GM13977 (cell line): ENCODE data around the gene THRB.

Experiments
- DNase-seq: peaks from one replicate; pipeline ENCODE4 v3.0.0; 2012; ENCODE audit warnings: low spot score
- CTCF ChIP-seq: IDR thresholded peaks from 2 replicates; pipeline ENCODE4 v1.5.1; 2012; ENCODE audit warnings: mild to moderate bottlenecking, control low read depth; ENCODE audit not compliant: insufficient read depth; ENCODE audit errors: extremely low read depth, missing control alignments
- in situ Hi-C: fragments of 300-500 bp; cut with MboI; formaldehyde crosslinking; loops from one replicate; pipeline ENCODE4 v1.12.0; 2022; ENCODE audit warnings: low sequenced_read_pairs, low pct_unique_long_range_greater_than_20kb, mixed read lengths, inconsistent platforms; ENCODE audit not compliant: unreplicated experiment

THRB gene

GRCh38 chr3:24117508-24117907 is 377.1 kb downstream of the THRB start:
- TF ChIP-seq CTCF: no peak
- DNase-seq: no peak
- in situ Hi-C loops: no loop called here

- in situ Hi-C loops: no loop called here
- no peak for TF ChIP-seq CTCF
- DNase-seq: no peak
These were observed 382.9 kb downstream of the THRB start for GRCh38 chr3:24111711-24112110.

GRCh38 chr3:24110051-24110450 is 384.6 kb downstream of the THRB start:
- no peak for DNase-seq
- in situ Hi-C loops: no loop called here
- TF ChIP-seq CTCF: no peak

GRCh38 chr3:24101676-24102168 is 392.9 kb downstream of the THRB start:
- DNase-seq: no peak
- TF ChIP-seq CTCF: no peak
- in situ Hi-C loops: no loop called here

- no peak for DNase-seq
- in situ Hi-C loops: no loop called here
These were observed 393.8 kb downstream of the THRB start for GRCh38 chr3:24100696-24101402.

GRCh38 chr3:24096695-24097290 is 397.9 kb downstream of the THRB start:
- no peak for DNase-seq
- in situ Hi-C loops: no loop called here
- no peak for TF ChIP-seq CTCF

More at GRCh38 chr3:24100696-24101402, 393.8 kb downstream of the THRB start:
- TF ChIP-seq CTCF: no peak
